NCI-H774 (cell line): ENCODE results near the gene KRTAP10-12.
A peak's percentile ranks its signal among the peaks of the same experiment; 100 is the strongest.

Source experiments
- DNase-seq: peaks from one replicate; lab custom pipeline; 2025; lab: John Stamatoyannopoulos, UW

KRTAP10-12 gene

DNA sequence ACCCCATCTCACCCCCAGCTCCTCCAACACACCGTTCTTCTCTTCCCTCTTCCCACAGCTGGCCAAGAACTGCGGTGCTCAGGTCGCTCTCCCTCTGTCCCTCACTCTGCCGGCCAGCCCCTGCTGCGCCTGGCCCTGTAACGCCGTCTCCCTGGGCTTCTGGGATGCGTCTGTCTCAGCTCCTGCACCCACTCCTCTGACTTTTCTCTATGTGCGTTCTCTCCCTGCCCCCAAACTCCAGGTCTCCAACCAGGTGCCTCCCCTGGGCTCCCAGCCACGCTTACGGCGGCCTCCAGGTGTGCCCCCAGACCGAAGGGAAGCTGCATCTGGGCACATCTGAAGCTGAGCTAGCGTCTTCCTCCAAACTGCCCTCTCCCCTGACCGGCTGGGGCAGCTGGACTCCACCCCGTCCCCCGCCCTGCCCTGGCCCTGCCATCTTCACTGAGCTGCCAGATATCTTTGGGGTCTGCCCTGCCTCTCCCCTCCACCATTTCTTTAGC lies 2.6 kb downstream of the KRTAP10-12 start:
- no peak for DNase-seq

DNA sequence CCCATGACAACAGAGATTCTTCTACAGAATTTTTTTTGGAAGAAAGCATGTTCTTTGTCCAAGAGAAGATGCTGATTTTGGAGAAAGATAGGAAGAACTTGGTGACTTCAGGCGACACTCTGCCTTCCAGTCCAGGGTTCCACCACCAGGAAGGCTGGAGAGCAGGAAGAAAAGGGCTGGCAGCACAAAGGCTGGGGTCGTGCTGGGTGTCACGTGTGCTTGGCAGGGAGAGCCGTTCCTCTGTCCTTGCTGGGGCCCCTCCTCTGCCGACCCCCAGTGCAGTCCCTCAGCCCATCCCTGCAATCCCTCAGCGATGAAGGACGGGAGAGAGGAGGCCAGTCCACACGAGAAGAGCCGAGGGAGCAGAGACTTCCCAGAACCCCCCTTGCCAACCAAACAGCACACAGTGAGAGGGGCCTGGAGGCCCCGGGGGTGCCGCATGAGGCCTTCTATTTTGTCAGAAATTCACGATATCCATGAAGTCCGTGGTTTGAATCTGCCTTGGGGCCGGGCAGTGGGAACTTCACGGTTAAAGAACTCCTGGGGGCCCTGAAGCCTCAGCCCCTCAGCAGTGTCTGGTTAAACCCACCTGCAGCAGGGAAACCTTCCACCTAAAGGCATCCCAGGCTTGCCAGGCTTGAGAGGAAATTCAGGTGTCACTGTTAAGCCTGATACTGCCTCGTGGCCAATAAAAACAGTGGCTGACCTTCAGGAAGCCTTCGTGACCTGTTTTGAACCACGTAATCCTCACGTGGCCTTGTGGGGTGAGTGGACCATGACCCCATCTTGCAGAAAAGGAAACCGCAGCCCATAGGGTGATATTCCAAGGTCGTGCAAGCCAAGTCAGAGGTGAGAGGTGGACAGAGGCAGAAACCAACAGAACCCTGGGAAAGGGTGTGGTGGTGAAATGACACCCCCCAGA lies 3.4 kb downstream of the KRTAP10-12 start:
- DNase-seq: no peak

DNA sequence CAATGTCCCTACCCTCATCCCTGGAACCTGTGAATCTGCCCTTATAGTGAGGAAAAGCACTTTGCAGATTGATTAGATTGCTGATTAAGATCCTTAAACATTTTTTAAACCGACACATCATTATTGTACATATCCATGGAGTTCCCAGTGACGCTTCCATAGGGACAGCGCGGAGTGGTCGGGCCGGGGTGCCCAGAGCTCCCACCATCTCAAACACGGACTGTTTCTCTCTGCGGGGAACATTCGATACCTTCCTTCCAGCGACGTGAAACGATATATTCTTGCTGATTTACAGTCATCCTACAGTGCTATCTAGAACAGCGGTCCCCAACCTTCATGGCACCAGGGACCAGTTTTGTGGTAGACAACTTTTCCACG lies 4.0 kb downstream of the KRTAP10-12 start:
- no peak for DNase-seq

- DNase-seq: no peak
Measured at GRCh38 chr21:44701541-44701940, 4.6 kb downstream of the KRTAP10-12 start.

DNA sequence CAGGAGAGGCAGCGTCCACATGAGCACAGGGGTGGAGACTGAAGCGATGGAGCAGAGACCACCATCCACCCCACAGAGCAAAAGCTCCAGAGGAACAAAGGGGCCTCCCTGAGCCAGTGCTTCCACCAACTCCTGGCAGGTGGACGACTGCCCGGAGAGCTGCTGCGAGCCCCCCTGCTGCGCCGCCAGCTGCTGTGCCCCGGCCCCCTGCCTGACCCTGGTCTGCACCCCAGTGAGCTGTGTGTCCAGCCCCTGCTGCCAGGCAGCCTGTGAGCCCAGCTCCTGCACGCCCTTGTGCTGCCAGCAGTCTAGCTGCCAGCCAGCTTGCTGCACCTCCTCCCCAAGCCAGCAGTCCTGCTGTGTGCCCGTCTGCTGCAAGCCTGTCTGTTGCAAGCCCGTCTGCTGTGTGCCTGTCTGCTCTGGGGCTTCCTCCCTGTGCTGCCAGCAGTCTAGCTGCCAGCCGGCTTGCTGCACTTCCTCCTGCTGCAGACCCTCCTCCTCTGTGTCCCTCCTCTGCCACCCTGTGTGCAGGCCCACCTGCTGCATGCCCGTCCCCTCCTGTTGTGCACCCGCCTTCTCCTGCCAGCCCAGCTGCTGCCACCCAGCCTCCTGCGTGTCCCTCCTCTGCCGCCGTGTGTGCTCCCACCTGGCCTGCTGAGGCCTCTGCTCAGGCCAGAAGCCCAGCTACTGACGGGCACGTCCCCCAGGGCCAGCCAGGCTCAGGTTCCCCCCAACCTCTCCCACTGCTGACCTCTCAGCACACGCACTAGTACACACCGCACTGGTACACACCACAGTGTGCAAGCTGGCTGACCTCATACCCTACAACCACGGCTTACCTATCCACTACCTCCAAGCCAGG lies 5.4 kb downstream of the KRTAP10-12 start:
- no peak for DNase-seq

DNA sequence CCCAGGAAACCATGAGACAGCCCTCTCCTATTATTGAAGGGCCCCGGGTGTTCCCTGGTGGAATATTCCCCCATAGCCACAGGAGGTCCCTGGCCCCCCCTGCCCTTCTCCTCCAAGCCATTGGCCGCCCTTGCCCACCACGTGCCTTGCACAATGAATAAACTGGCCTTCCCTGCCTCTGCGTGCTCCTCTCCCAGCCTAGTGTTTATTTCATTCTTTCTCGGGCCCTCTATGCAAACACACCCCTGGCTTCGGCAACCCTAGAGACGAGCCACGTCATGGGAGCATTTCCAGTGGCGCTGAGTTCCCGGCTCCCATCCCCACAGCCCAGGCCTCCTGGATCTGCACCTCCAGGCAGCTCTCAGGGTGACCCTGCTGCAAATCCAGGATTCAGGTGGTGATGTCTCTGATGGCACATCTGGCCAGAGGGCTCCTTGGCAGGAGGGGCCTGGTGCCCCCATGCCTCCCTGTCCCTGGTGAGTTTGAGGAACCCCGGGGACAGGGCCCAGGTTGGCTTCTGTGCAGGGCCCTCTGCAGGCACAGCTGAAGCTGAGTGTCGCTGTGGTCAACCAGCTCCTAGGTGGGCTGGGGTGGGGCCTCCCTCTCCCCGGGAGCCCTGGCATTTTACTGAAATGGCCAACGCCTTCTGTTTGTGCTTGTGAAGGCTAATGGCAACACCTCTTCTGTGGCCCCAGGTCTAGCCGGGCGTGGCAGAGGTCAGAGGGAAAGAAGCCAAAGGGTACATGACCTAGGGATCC lies 6.2 kb downstream of the KRTAP10-12 start:
- DNase-seq: peak; percentile 4

DNA sequence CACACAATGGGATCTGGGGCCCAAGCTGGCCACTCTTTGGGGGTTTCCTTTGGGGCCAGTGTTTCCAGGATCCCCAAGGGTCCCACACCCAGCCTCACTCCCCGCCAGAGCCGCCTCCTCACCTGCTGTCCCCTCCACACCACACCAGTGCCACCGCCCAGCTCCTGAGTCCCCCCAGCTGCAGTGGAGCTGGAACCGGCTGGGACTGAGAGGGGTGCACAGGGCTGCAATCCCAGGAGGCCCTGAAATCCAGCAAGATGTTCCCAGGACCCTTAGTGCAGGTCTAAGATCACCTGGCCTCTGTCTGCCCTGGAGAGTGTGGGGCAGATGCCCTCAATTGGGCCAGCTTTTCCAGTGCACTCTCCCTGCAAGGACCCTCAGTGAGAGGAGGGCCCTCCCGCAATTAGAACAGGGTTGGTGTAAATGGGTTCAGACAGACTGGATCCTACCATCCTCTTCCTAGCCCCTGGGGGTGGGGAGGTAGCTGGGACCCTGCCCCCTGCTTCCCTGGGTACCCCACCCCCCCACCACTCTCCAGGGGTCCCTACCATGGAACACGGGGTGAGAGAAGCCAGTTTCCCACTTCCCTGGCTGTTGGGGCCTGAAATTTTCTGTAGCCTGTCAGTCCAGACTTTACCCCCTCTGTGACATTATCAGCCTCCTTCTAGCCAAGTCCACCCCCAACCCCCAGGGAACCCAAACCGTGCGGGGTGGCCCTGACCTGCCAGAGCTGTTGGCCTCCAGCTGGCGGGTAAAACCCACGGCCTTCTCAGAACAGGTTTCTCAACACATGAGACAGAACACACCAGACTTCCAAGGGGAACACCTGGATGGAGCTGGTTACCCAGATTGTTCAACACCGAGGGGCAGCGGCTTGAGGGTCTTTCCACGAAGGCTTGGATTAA lies 7.0 kb downstream of the KRTAP10-12 start:
- DNase-seq: no peak

GRCh38 chr21:44704636-44705001 lies 7.6 kb downstream of the KRTAP10-12 start:
- no peak for DNase-seq

- DNase-seq: no peak
Measured at GRCh38 chr21:44706026-44706705, 9.2 kb downstream of the KRTAP10-12 start.

DNA sequence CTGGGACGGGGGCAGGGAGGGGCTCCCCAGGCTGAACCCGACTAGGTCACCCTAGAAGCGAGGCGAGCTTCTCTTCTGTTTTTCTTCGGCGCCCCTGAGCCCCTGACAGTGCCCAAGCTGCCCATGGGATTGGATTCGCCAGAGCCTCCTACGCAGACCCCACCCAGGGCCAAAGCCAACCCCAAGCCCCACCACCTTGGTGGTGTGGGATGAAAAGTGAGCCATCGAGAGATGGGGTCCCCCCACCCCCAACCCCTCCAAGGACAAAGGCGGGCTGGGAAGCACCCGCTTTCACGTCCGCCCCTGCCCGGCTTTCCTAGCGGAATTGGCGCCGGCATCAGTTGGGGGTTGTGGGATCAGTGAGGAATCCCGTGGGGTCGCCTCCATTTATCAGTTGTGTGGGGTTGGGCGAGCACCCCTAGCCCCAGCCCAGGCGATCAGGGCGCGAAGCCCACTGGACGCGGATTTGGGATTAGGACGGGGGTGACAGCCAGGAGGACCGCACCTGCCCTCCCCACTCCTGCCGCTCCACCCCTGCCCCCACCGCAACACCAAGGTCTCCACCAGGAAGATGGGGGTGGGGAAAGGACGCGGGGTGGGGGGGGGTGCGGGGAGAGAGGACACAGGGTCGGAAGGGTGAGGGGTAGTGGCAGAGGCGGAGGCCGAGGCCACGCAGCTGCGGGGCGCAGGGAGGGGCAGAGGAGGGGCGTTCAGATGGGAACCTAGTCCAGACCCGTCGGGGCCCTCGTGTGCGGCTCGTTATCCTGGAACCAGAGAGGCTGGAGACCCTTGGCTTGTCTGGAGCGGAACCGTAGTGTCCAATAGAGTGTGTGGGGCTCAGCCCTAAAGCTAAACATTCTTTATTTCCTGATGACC lies 10.0 kb downstream of the KRTAP10-12 start:
- no peak for DNase-seq

GRCh38 chr21:44708213-44708865 lies 11.4 kb downstream of the KRTAP10-12 start:
- no peak for DNase-seq

GRCh38 chr21:44708866-44709425 lies 12.0 kb downstream of the KRTAP10-12 start:
- no peak for DNase-seq

DNA sequence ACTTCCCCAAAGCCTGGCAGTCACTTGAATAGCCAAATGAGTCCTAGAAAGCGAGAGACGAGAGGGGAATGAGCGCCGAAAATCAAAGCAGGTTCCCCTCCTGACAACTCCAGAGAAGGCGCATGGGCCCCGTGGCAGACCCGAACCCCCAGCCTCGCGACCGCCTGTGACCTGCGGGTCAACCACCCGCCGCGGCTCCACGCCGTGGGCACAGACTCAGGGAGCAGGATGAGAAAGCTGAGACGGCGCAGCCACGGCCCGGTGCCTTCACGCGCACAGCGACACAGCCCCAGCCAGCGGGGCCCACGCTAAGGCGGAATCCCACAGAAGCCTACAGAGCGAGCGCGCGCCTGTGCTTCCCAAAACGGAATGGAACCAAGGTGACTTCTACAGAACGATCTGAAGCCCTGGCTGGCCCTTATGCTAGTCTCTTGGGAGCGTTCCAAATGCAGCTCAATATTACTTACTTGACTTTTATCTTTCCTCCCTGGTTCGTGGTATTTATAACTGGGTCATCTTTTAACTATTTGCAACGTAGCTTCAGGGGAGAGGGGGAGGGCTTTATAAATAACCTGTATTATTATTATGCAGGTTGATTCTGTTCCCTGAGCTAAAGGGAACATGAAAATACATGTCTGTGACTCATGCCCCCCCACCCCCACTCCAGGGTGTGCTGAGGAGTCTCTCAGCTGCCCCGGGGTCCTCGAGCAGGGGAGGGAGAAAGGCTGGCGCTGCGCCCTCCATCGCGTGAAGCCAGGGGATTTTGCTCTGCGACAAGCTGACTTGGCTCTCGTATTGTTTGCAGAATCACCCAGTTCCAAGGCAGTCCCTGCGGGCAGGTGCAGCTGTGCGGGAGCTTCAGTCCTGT lies 12.7 kb downstream of the KRTAP10-12 start:
- peak; percentile 1 for DNase-seq

DNA sequence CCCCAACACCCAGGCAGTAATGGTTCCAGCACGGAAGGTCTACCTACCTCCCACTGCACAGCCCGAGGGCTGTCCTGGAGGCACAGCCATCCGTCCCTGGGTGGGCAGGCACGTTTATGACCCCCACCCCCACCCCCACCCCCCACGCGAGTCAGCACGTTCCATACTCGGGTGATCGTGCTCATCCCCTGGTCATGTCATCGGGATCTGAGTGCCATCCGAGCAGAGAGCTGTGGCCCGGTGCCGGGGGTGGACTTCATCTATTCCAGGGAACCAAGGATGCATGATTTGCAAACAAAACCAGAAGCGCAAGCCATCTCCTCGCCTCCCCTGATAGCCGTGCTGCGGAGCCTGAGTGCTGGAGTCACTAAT lies 13.3 kb downstream of the KRTAP10-12 start:
- no peak for DNase-seq

- DNase-seq: peak; percentile 45
Measured at GRCh38 chr21:44710756-44711326, 13.9 kb downstream of the KRTAP10-12 start.

GRCh38 chr21:44711327-44712202 lies 14.6 kb downstream of the KRTAP10-12 start, which contains the start of gene TSPEAR:
Gene TSPEAR, minus strand, starts transcription at chr21:44711572. Its CDS starts 58 bp downstream, at chr21:44711514.
- DNase-seq: no peak
